GM23338 (cell line): ENCODE results near the gene NARS2. TPM values are rescaled to one million over a fixed set of nuclear protein-coding genes. Genes with fewer than 3 reads are reported as not detected.

ENCODE experiments used
- ATAC-seq: fragments of 200-7000 bp; cut with Tn5 transposase; 3 replicates; pipeline ENCODE4 v1.9.1; 2020
- DNase-seq: peaks from one replicate; pipeline ENCODE4 v3.0.0-alpha.2; 2015; ENCODE audit warnings: low spot score
- H2AFZ ChIP-seq: fragments of 200-600 bp; sonication (generic); 2 replicates; pipeline ENCODE4 v1.8.0; 2016; ENCODE audit warnings: antibody characterized with exemption, mild to moderate bottlenecking, moderate library complexity
- H3F3A ChIP-seq: fragments of 200-600 bp; sonication (generic); replicated peaks from 2 replicates; pipeline ENCODE4 v1.8.0; 2017; ENCODE audit warnings: antibody characterized with exemption, mixed run types, low read depth
- H3K27ac ChIP-seq: fragments of 200-600 bp; sonication (generic); 2 replicates; pipeline ENCODE4 v1.6.1; 2016; ENCODE audit warnings: low read depth
- H3K27me3 ChIP-seq: fragments of 200-600 bp; sonication (generic); 2 replicates; pipeline ENCODE4 v1.8.0; 2016; ENCODE audit warnings: mild to moderate bottlenecking, mixed run types, moderate library complexity; ENCODE audit not compliant: insufficient read depth
- H3K36me3 ChIP-seq: fragments of 200-600 bp; sonication (generic); 2 replicates; pipeline ENCODE4 v1.8.0; 2016; ENCODE audit warnings: mild to moderate bottlenecking; ENCODE audit not compliant: insufficient read depth
- H3K4me1 ChIP-seq: fragments of 200-600 bp; sonication (generic); 2 replicates; pipeline ENCODE4 v1.8.0; 2016; ENCODE audit warnings: mild to moderate bottlenecking, moderate library complexity; ENCODE audit not compliant: insufficient read depth
- H3K4me2 ChIP-seq: fragments of 200-600 bp; sonication (generic); 2 replicates; pipeline ENCODE4 v1.7.1; 2017; ENCODE audit warnings: mixed run types
- H3K4me3 ChIP-seq: fragments of 200-600 bp; sonication (generic); 2 replicates; pipeline ENCODE4 v1.6.1; 2016; ENCODE audit warnings: mixed run types
- H3K79me2 ChIP-seq: fragments of 200-600 bp; sonication (generic); replicated peaks from 2 replicates; pipeline ENCODE4 v1.8.0; 2017; ENCODE audit warnings: mild to moderate bottlenecking; ENCODE audit not compliant: insufficient read depth
- H3K9me2 ChIP-seq: fragments of 200-600 bp; sonication (generic); 2 replicates; pipeline ENCODE4 v1.8.0; 2017; ENCODE audit not compliant: insufficient read depth
- H4K20me1 ChIP-seq: fragments of 200-600 bp; sonication (generic); replicated peaks from 2 replicates; pipeline ENCODE4 v1.8.0; 2017; ENCODE audit warnings: mild to moderate bottlenecking; ENCODE audit not compliant: insufficient read depth
- H3K27ac Mint-ChIP-seq: 2 replicates; pipeline ENCODE4 v1.8.0; 2020; ENCODE audit warnings: inconsistent platforms, mild to moderate bottlenecking, moderate library complexity, mixed read lengths
- H3K27me3 Mint-ChIP-seq: 3 replicates; pipeline ENCODE4 v1.8.0; 2022; ENCODE audit warnings: low read depth, mild to moderate bottlenecking, moderate library complexity, mixed read lengths, inconsistent platforms; ENCODE audit not compliant: insufficient read depth, poor library complexity
- H3K36me3 Mint-ChIP-seq: 3 replicates; pipeline ENCODE4 v1.8.0; 2021; ENCODE audit warnings: low read depth, mild to moderate bottlenecking, inconsistent platforms, moderate library complexity, mixed read lengths
- H3K4me1 Mint-ChIP-seq: 3 replicates; pipeline ENCODE4 v1.8.0; 2020; ENCODE audit warnings: mild to moderate bottlenecking, inconsistent platforms, mixed read lengths
- H3K4me3 Mint-ChIP-seq: 3 replicates; pipeline ENCODE4 v1.8.0; 2021; ENCODE audit warnings: moderate library complexity, mild to moderate bottlenecking, inconsistent platforms, mixed read lengths
- H3K9me3 Mint-ChIP-seq: 3 replicates; pipeline ENCODE4 v1.8.0; 2020; ENCODE audit warnings: moderate library complexity, mild to moderate bottlenecking, inconsistent platforms, mixed read lengths
- CTCF ChIP-seq, 2 experiments: fragments of 200-600 bp in 1 of 2; sonication (generic) in 1 of 2; conservative IDR thresholded peaks; 2 replicates each; pipeline versions ENCODE4 v1.5.1 to v1.6.1; 2016 to 2017; ENCODE audit warnings: antibody characterized with exemption in 2 of 2, low read depth in 2 of 2, mild to moderate bottlenecking in 2 of 2, moderate library complexity in 1 of 2
- ETS1 ChIP-seq: IDR thresholded peaks from 2 replicates; pipeline ENCODE4 v1.6.1; 2016; ENCODE audit warnings: antibody characterized with exemption
- EZH2 ChIP-seq: fragments of 200-600 bp; sonication (generic); IDR thresholded peaks from one replicate; pipeline ENCODE4 v1.8.0; 2017; ENCODE audit warnings: antibody characterized with exemption, mild to moderate bottlenecking, low read depth; ENCODE audit not compliant: unreplicated experiment
- EZH2phosphoT487 ChIP-seq: fragments of 200-600 bp; sonication (generic); IDR thresholded peaks from one replicate; pipeline ENCODE4 v1.8.1; 2018; ENCODE audit warnings: antibody characterized with exemption; ENCODE audit not compliant: unreplicated experiment
- NANOG ChIP-seq: IDR thresholded peaks from 2 replicates; pipeline ENCODE4 v1.6.1; 2016; ENCODE audit warnings: antibody characterized with exemption, borderline replicate concordance
- POLR2AphosphoS5 ChIP-seq: IDR thresholded peaks from 2 replicates; pipeline ENCODE4 v1.6.1; 2016; ENCODE audit warnings: antibody characterized with exemption, low read depth
- ZNF462 ChIP-seq: fragments of 250-450 bp; sonication (Bioruptor Pico); IDR thresholded peaks from 2 replicates; pipeline ENCODE4 v1.5.0; 2020; ENCODE audit warnings: mild to moderate bottlenecking, moderate library complexity
- polyA plus RNA-seq: library from polyadenylated mRNA; unstranded; fragments of >200 nt; fragmentation: Nextera tagmentation; extraction: Ambion mirVana; gene quantifications from 2 replicates; pipeline ENCODE4 v1.2.1, GENCODE V29; 2016
- total RNA-seq: library from RNA; depleted of rRNA; stranded (reverse); fragments of >200 nt; shearing (Covaris generic); gene quantifications from 2 replicates; pipeline ENCODE4 v1.2.3, GENCODE V29; 2014

NARS2 gene
- total and polyA plus RNA-seq, 2 experiments from 2014 or later = 45.7 to 62.0 TPM

GRCh38 chr11:78548911-78549590 lies 25.6 kb downstream of the NARS2 start:
- Histone ChIP-seq H3K27me3 (no peaks in the 10 kb centered on the region), H3K4me3 (no peak overlapping the region), H3K9me2 (no peaks in the 10 kb centered on the region), H3K4me1 (peaks cover 13% of the 10 kb centered on the region), H3F3A (no peaks in the 10 kb centered on the region), H3K36me3 (no peaks in the 10 kb centered on the region), H4K20me1 (no peaks in the 10 kb centered on the region; the same call in 1 of the 2 replicates), H3K4me2 (peak overlapping the region; percentile 10; the same call in 1 of the 2 replicates), H2AFZ (no peak overlapping the region), H3K79me2 (peaks cover 58% of the 10 kb centered on the region), H3K27ac (peak overlapping the region; percentile 2; the same call in 1 of the 2 replicates)
- peak overlapping the region; percentile 88 for H3K27ac Mint-ChIP-seq
- DNase-seq (no peak), ATAC-seq (peak; percentile 43)
- no peaks in the 10 kb centered on the region for H3K9me3 Mint-ChIP-seq
- no peak overlapping the region for H3K4me3 Mint-ChIP-seq
- H3K4me1 Mint-ChIP-seq = peaks cover 26% of the 10 kb centered on the region
- no peak for TF ChIP-seq EZH2
- TF ChIP-seq NANOG = no peak
- no peak for TF ChIP-seq CTCF (conservative IDR thresholded peaks at IDR 0.05; ENCODE audit: low read depth in 2 of 2)
- H3K27me3 Mint-ChIP-seq = no peaks in the 10 kb centered on the region
- peaks cover 28% of the 10 kb centered on the region for H3K36me3 Mint-ChIP-seq

- Histone ChIP-seq H3K36me3 (no peaks in the 10 kb centered on the region), H3F3A (no peaks in the 10 kb centered on the region), H4K20me1 (no peaks in the 10 kb centered on the region; the same call in 1 of the 2 replicates), H3K9me2 (no peaks in the 10 kb centered on the region), H3K4me1 (peaks cover 13% of the 10 kb centered on the region), H2AFZ (no peak overlapping the region), H3K27ac (no peak overlapping the region), H3K4me3 (no peak overlapping the region), H3K4me2 (no peak overlapping the region), H3K79me2 (peaks cover 67% of the 10 kb centered on the region), H3K27me3 (no peaks in the 10 kb centered on the region)
- no peaks in the 10 kb centered on the region for H3K9me3 Mint-ChIP-seq
- peaks cover 26% of the 10 kb centered on the region for H3K4me1 Mint-ChIP-seq
- no peak overlapping the region; the same call in 1 of the 2 replicates for H3K27ac Mint-ChIP-seq
- H3K36me3 Mint-ChIP-seq = peaks cover 27% of the 10 kb centered on the region
- no peaks in the 10 kb centered on the region for H3K27me3 Mint-ChIP-seq
- DNase-seq (no peak), ATAC-seq (no peak)
- no peak overlapping the region for H3K4me3 Mint-ChIP-seq
- no peak for TF ChIP-seq POLR2AphosphoS5
- no peak for TF ChIP-seq ETS1
- no peak for TF ChIP-seq EZH2phosphoT487
- no peak for TF ChIP-seq EZH2
- TF ChIP-seq CTCF (conservative IDR thresholded peaks at IDR 0.05; ENCODE audit: low read depth in 2 of 2) = no peak
- no peak for TF ChIP-seq ZNF462
- TF ChIP-seq NANOG = no peak
Measured at GRCh38 chr11:78547931-78548705, 26.5 kb downstream of the NARS2 start.
